Measurements from ENCODE around the gene TRAPPC13. TPM values are rescaled to one million over a fixed set of nuclear protein-coding genes. Genes with fewer than 3 reads are reported as not detected.

Gene TRAPPC13
- total and polyA plus RNA-seq, 2 of the 4 experiments (the other 2 are of a cell fraction) = 10.1 to 17.2 TPM

DNA sequence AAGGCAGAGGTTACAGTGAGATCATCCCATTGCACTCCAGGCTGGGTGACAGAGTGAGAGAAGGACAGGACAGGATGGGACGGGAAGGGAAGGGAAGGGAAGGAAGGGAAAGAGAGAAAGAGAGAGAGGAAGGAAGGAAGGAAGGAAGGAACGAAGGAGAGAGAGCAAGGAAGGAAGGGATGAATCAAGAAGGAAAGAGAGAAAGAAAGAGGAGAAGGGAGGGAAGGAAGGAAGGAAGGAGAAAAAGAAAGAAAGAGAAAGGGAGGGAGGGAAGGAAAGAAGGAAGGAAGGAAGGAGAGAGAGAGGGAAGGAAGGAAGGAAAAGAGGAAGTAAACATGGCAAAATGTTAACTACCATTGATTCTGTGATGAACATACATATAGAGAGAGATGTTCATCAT lies 68.3 kb downstream of the TRAPPC13 start:
- H3K36me3 ChIP-seq (ENCODE audit: control insufficient read depth, insufficient read depth, low read length) = peaks cover 4% of the 10 kb centered on the region
- H2AK5ac ChIP-seq (ENCODE audit: low read depth, low read length) = 0 out of 2 replicates have a peak overlapping the region, but pooled peaks have one; percentile 9
- intact Hi-C loops (cut with micrococcal nuclease) = no loop called here
- no peak overlapping the region for H4K5ac ChIP-seq (ENCODE audit: low read depth, low read length)
- no TSS peak for BruUV-seq (replicated peaks)
- H3K4me3 ChIP-seq (ENCODE audit: insufficient read depth, low read depth, low read length) = no peak overlapping the region
- H3K4me2 ChIP-seq (ENCODE audit: low read depth, low read length) = no peak overlapping the region
- ATAC-seq (ENCODE audit: low read depth) (no peak), DNase-seq (no peak)
- H3K18ac ChIP-seq (ENCODE audit: low read depth, low read length) = no peak overlapping the region
- in situ Hi-C loops (cut with MboI; ENCODE audit: low sequenced_read_pairs) = no loop called here
- no peak overlapping the region for H2BK15ac ChIP-seq (ENCODE audit: low read depth, low read length)
- no peaks in the 10 kb centered on the region for H3K4me1 ChIP-seq (ENCODE audit: control insufficient read depth, insufficient read depth, low read length)
- ChIA-PET CTCF (no interaction called here), POLR2A (ENCODE audit: unreplicated experiment) (no interaction called here)
- no peaks in the 10 kb centered on the region for H3K27me3 ChIP-seq (ENCODE audit: control insufficient read depth, insufficient read depth, low read length)
- H3K9ac ChIP-seq (ENCODE audit: low read depth, low read length) = no peak overlapping the region
- H3K23ac ChIP-seq (ENCODE audit: low read depth, low read length) = no peak overlapping the region
- H2AFZ ChIP-seq (replicated peaks; ENCODE audit: low read length, poor library complexity) = no peak overlapping the region
- no peak overlapping the region for H2AK9ac ChIP-seq (replicated peaks; ENCODE audit: low read depth, low read length, poor library complexity)
- H3K27ac ChIP-seq (ENCODE audit: insufficient read depth, low read length) = no peak overlapping the region
- TF ChIP-seq CTCF (conservative IDR thresholded peaks at IDR 0.05; ENCODE audit: low read depth, low read length) (no peak), SMC3 (IDR thresholded peaks at IDR 0.05; ENCODE audit: low read depth, low read length) (no peak), FOS (IDR thresholded peaks at IDR 0.05; ENCODE audit: low read depth, low read length) (no peak), POLR2A (IDR thresholded peaks at IDR 0.05; ENCODE audit: low read depth, low read length) (no peak), USF2 (IDR thresholded peaks at IDR 0.05; ENCODE audit: low read depth, low read length) (no peak), MXI1 (IDR thresholded peaks at IDR 0.05; ENCODE audit: borderline replicate concordance, low read depth, low read length) (no peak), RAD21 (IDR thresholded peaks at IDR 0.05; ENCODE audit: low read length) (no peak), BHLHE40 (IDR thresholded peaks at IDR 0.05; ENCODE audit: low read depth, low read length) (no peak), CHD1 (IDR thresholded peaks at IDR 0.05; ENCODE audit: low read depth, low read length) (no peak), NFE2L2 (IDR thresholded peaks at IDR 0.05; ENCODE audit: low read depth, low read length) (no peak), MAFK (IDR thresholded peaks at IDR 0.05; ENCODE audit: low read depth, low read length) (no peak), CEBPB (IDR thresholded peaks at IDR 0.05; ENCODE audit: low read depth, low read length) (no peak), MAZ (IDR thresholded peaks at IDR 0.05; ENCODE audit: borderline replicate concordance, low read depth, low read length) (no peak), RFX5 (IDR thresholded peaks at IDR 0.05; ENCODE audit: low read depth, low read length) (no peak), RCOR1 (IDR thresholded peaks at IDR 0.05; ENCODE audit: insufficient replicate concordance, low read length) (no peak)
- TF ChIP-seq, protein P1, sequence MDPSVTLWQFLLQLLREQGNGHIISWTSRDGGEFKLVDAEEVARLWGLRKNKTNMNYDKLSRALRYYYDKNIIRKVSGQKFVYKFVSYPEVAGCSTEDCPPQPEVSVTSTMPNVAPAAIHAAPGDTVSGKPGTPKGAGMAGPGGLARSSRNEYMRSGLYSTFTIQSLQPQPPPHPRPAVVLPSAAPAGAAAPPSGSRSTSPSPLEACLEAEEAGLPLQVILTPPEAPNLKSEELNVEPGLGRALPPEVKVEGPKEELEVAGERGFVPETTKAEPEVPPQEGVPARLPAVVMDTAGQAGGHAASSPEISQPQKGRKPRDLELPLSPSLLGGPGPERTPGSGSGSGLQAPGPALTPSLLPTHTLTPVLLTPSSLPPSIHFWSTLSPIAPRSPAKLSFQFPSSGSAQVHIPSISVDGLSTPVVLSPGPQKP (IDR thresholded peaks at IDR 0.05; ENCODE audit: borderline replicate concordance, low read depth, low read length) = no peak
- no peak overlapping the region for H2BK20ac ChIP-seq (ENCODE audit: low read depth, low read length)
- no peak overlapping the region for H3K14ac ChIP-seq (replicated peaks; ENCODE audit: low read depth, low read length)
- no peak overlapping the region for H3K4ac ChIP-seq (ENCODE audit: low read depth, low read length)
- no peak overlapping the region for H4K8ac ChIP-seq (ENCODE audit: low read depth in 2 of 2, low read length in 2 of 2)
- H3K79me1 ChIP-seq (ENCODE audit: low read depth in 1 of 2, low read length in 2 of 2) = peaks cover 0 to 4% of the 10 kb centered on the region in 2 experiments; a peak in 3 of 4 replicates
- H3K9me1 ChIP-seq (ENCODE audit: insufficient read depth, low read length) = peaks cover 4% of the 10 kb centered on the region
- dilution Hi-C loops (cut with HindIII; ENCODE audit: low sequenced_read_pairs, unreplicated experiment) = no loop called here
- no peaks in the 10 kb centered on the region for H3K9me3 ChIP-seq (ENCODE audit: control insufficient read depth, insufficient read depth, low read length)
- no peaks in the 10 kb centered on the region for H4K20me1 ChIP-seq (ENCODE audit: insufficient read depth, low read length)
- no peak overlapping the region for H4K91ac ChIP-seq (ENCODE audit: insufficient read depth, low read depth, low read length)
- no peak overlapping the region for H2BK120ac ChIP-seq (ENCODE audit: low read depth, low read length)
- no peak overlapping the region for H3K56ac ChIP-seq (ENCODE audit: extremely low read depth, insufficient read depth, low read length)
- H2BK5ac ChIP-seq (ENCODE audit: low read depth, low read length, poor library complexity, severe bottlenecking) = no peak overlapping the region
- 95% methylated on average over 2 of the region's 2 CpGs; no CpG with 5 or more reads in 1 of the 2 experiments for WGBS, 2 experiments (ENCODE audit: extremely low coverage in 2 of 2, insufficient read length in 1 of 2)
